Measurements from ENCODE around the gene ZFR2. TPM values are rescaled to one million over a fixed set of nuclear protein-coding genes. Genes with fewer than 3 reads are reported as not detected.

The ZFR2 gene
- total and polyA plus RNA-seq, 9 donors = 0.05 to 0.25 (median 0.14) TPM; not detected in 3

DNA sequence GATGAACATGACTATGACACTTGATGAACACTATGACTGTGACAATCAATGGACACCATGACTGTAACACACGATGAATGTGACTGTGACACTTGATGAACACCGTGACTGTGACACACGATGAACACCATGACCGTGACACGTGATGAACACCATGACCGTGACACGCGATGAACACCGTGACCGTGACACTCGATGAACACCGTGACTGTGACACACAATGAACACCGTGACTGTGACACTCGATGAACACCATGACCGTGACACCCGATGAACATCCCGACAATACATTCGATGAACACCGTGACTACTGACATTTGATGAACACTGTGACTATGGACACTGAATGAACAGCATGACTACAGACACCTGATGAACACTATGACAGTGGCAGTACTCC lies 30.9 kb downstream of the ZFR2 start:
- no peak for DNase-seq
- H3K27ac ChIP-seq = no peak overlapping the region

DNA sequence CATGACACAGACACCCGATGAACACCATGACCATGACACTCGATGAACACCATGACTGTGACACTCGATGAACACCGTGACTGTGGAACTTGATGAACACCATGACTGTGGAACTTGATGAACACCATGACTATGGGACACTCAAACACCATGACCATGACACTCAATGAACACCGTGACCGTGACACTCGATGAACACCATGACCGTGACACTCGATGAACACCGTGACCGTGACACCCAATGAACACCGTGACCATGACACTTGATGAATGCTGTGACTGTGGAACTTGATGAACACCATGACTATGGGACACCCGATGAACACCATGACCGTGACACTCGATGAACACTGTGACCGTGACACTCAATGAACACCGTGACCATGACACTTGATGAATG lies 31.5 kb downstream of the ZFR2 start:
- Histone ChIP-seq H3K36me3 (no peaks in the 10 kb centered on the region), H3K9me3 (no peaks in the 10 kb centered on the region), H3K27me3 (no peaks in the 10 kb centered on the region), H3K4me3 (no peak overlapping the region), H3K27ac (no peak overlapping the region), H3K4me1 (ENCODE audit: insufficient read depth) (no peaks in the 10 kb centered on the region)
- WGBS, 3 donors = 94 to 98% (median 97%) methylated on average over 17 of the region's 17 CpGs
- no peak for DNase-seq
- TF ChIP-seq EP300 (IDR thresholded peaks at IDR 0.05) (no peak), POLR2A (IDR thresholded peaks at IDR 0.05) (no peak)
- TF ChIP-seq, protein P1, sequence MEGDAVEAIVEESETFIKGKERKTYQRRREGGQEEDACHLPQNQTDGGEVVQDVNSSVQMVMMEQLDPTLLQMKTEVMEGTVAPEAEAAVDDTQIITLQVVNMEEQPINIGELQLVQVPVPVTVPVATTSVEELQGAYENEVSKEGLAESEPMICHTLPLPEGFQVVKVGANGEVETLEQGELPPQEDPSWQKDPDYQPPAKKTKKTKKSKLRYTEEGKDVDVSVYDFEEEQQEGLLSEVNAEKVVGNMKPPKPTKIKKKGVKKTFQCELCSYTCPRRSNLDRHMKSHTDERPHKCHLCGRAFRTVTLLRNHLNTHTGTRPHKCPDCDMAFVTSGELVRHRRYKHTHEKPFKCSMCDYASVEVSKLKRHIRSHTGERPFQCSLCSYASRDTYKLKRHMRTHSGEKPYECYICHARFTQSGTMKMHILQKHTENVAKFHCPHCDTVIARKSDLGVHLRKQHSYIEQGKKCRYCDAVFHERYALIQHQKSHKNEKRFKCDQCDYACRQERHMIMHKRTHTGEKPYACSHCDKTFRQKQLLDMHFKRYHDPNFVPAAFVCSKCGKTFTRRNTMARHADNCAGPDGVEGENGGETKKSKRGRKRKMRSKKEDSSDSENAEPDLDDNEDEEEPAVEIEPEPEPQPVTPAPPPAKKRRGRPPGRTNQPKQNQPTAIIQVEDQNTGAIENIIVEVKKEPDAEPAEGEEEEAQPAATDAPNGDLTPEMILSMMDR (IDR thresholded peaks at IDR 0.05) = no peak
- intact Hi-C loops (cut with DNase I) = no loop called here

More for the DNA sequence above, 30.9 kb downstream of the ZFR2 start:
- no peaks in the 10 kb centered on the region for H3K4me1 ChIP-seq (ENCODE audit: insufficient read depth)
- H3K27me3 ChIP-seq = no peaks in the 10 kb centered on the region
- H3K36me3 ChIP-seq = no peaks in the 10 kb centered on the region
- 93 to 96% (median 94%) methylated on average over 19 of the region's 19 CpGs for WGBS, 3 donors
- H3K9me3 ChIP-seq = no peaks in the 10 kb centered on the region
- no peak overlapping the region for H3K4me3 ChIP-seq
- no peak for TF ChIP-seq POLR2A (IDR thresholded peaks at IDR 0.05)
- no peak for TF ChIP-seq EP300 (IDR thresholded peaks at IDR 0.05)
- TF ChIP-seq, protein P1 (IDR thresholded peaks at IDR 0.05) = no peak
- intact Hi-C loops (cut with DNase I) = no loop called here

DNA sequence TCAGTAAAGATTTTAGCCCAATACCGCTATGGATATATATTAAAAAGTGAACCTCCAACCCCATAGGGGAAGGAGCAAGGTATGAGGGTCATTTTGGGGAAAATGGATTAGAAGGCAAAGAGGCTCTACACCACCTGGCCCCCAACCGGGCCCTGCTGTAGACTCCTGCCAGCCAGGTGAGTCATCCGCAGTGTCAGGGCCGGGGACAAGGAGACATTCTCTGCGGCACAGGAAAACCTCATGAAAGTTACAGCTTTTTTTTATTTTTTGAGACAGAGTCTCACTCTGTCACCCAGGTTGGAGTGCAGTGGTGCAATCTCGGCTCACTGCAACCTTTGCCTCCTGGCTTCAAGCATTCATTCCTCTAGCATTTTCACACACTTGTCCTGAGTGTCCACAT lies 32.0 kb downstream of the ZFR2 start:
- intact Hi-C loops (cut with DNase I) = no loop called here
- TF ChIP-seq POLR2A (IDR thresholded peaks at IDR 0.05) (no peak), EP300 (IDR thresholded peaks at IDR 0.05) (no peak)
- TF ChIP-seq, protein P1 (IDR thresholded peaks at IDR 0.05) = no peak
- H3K4me3 ChIP-seq = no peak overlapping the region
- no peaks in the 10 kb centered on the region for H3K36me3 ChIP-seq
- no peaks in the 10 kb centered on the region for H3K4me1 ChIP-seq (ENCODE audit: insufficient read depth)
- H3K9me3 ChIP-seq = no peaks in the 10 kb centered on the region
- DNase-seq = no peak
- H3K27me3 ChIP-seq = no peaks in the 10 kb centered on the region
- H3K27ac ChIP-seq = no peak overlapping the region
- WGBS, 3 donors = 90 to 96% (median 96%) methylated on average over 6 of the region's 6 CpGs

DNA sequence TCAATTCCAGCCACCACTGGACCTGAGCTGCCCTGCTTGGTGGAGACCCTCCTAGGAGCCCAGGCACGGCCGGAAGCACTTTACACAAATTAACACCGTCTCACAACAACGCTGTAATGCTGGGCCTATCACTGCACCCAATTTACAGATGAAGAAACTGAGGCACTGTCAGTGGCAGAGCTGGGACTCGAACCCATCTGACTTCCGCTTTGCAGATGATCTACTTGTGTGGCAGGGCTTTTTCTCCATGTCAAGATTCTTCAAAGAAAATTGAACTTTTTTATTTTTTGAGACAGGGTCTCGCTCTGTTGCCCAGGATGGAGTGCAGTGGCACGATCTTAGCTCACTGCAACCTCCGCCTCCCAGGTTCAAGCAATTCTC lies 33.8 kb downstream of the ZFR2 start:
- intact Hi-C loops (cut with DNase I) = no loop called here
- no peak overlapping the region for H3K4me3 ChIP-seq
- no peaks in the 10 kb centered on the region for H3K36me3 ChIP-seq
- no peaks in the 10 kb centered on the region for H3K4me1 ChIP-seq (ENCODE audit: insufficient read depth)
- no peak overlapping the region for H3K27ac ChIP-seq
- no peaks in the 10 kb centered on the region for H3K27me3 ChIP-seq
- DNase-seq = no peak
- no peaks in the 10 kb centered on the region for H3K9me3 ChIP-seq
- no peak for TF ChIP-seq POLR2A (IDR thresholded peaks at IDR 0.05)
- TF ChIP-seq EP300 (IDR thresholded peaks at IDR 0.05) = no peak
- TF ChIP-seq, protein P1 (IDR thresholded peaks at IDR 0.05) = no peak
- WGBS, 3 donors = 82 to 95% (median 95%) methylated on average over 9 of the region's 9 CpGs
